ENCODE measurements around the gene PDZRN3.
"Not testable (repeated sequence)": the region's sequence is repeated elsewhere in the genome, so short reads cannot be mapped to it uniquely, and the experiment has no call there.

GRCh38 chr3:73464126-73464525, 160.6 kb downstream of the PDZRN3 start:
- not testable (repeated sequence) for TF ChIP-seq CTCF (IDR thresholded peaks at IDR 0.05); POLR2A (IDR thresholded peaks at IDR 0.05); POLR2AphosphoS5 (IDR thresholded peaks at IDR 0.05; ENCODE audit: insufficient read depth in 1 of 2, low read depth in 1 of 2)
